ENCODE data around the gene DUSP7.

Gene DUSP7

GRCh38 chr3:52086461-52086860 lies 30.1 kb upstream of the DUSP7 start:
- DNase-seq = no peak

- no peak for DNase-seq
These were observed 29.4 kb upstream of the DUSP7 start for GRCh38 chr3:52085681-52086282.

GRCh38 chr3:52084954-52085680 lies 28.7 kb upstream of the DUSP7 start:
- no peak for DNase-seq

- no peak for DNase-seq
These were observed 28.0 kb upstream of the DUSP7 start for GRCh38 chr3:52084216-52084945.

- no peak for DNase-seq
These were observed 27.3 kb upstream of the DUSP7 start for GRCh38 chr3:52083556-52084087.

- no peak for DNase-seq
These were observed 26.6 kb upstream of the DUSP7 start for GRCh38 chr3:52082951-52083350.

- no peak for DNase-seq
These were observed 24.7 kb upstream of the DUSP7 start for GRCh38 chr3:52080830-52081719.

- no peak for DNase-seq
These were observed 23.6 kb upstream of the DUSP7 start for GRCh38 chr3:52079958-52080357.

GRCh38 chr3:52078781-52079560 lies 22.6 kb upstream of the DUSP7 start:
- DNase-seq = no peak

GRCh38 chr3:52077925-52078324 lies 21.6 kb upstream of the DUSP7 start:
- DNase-seq = no peak

GRCh38 chr3:52076896-52077780 lies 20.8 kb upstream of the DUSP7 start:
- no peak for DNase-seq

- no peak for DNase-seq
These were observed 17.1 kb upstream of the DUSP7 start for GRCh38 chr3:52073490-52073889.

GRCh38 chr3:52072471-52072870 lies 16.1 kb upstream of the DUSP7 start:
- no peak for DNase-seq

GRCh38 chr3:52072020-52072419 lies 15.6 kb upstream of the DUSP7 start:
- no peak for DNase-seq

GRCh38 chr3:52070724-52071621 lies 14.6 kb upstream of the DUSP7 start:
- DNase-seq = no peak

- no peak for DNase-seq
These were observed 13.5 kb upstream of the DUSP7 start for GRCh38 chr3:52069855-52070254.

- DNase-seq = no peak
These were observed 12.8 kb upstream of the DUSP7 start for GRCh38 chr3:52069135-52069534.

GRCh38 chr3:52068730-52069129 lies 12.4 kb upstream of the DUSP7 start:
- no peak for DNase-seq

GRCh38 chr3:52068055-52068571 lies 11.7 kb upstream of the DUSP7 start:
- DNase-seq = no peak

- no peak for DNase-seq
These were observed 11.2 kb upstream of the DUSP7 start for GRCh38 chr3:52067526-52067925.
